HepG2 (cell line): ENCODE measurements around the gene ICAM3. TPM values are rescaled to one million over a fixed set of nuclear protein-coding genes. Genes with fewer than 3 reads are reported as not detected.

Experiments
- ATAC-seq: fragments of 200-7000 bp; cut with Tn5 transposase; 3 replicates; pipeline ENCODE4 v1.9.1; 2020; ENCODE audit warnings: mild to moderate bottlenecking, moderate library complexity
- BruUV-seq: library from RNA; stranded (reverse); fragments of 400-500 nt; replicated peaks from 2 replicates; lab custom pipeline; 2021; lab: Mats Ljungman, UMichigan
- CTCF ChIA-PET: fragments of 300-600 bp; formaldehyde crosslinking; extraction: SDS; loops from one replicate; lab custom pipeline; 2021; ENCODE audit warnings: low total read pairs, inconsistent platforms, low intra/inter-chr PET ratio; lab: Yijun Ruan, JAX
- POLR2A ChIA-PET: fragments of 350-600 bp; sonication (Branson Sonifier 250); formaldehyde crosslinking; loops from one replicate; lab custom pipeline; 2020; ENCODE audit warnings: antibody characterized with exemption, inconsistent platforms; lab: Yijun Ruan, JAX
- DNase-seq: peaks from one replicate; pipeline ENCODE4 v3.0.0-alpha.2; 2015; ENCODE audit warnings: low spot score
- FAIRE-seq: peaks from 3 replicates; lab custom pipeline; 2011; peaks lifted over from hg19 to GRCh38; lab: Jason Lieb, UNC
- H2AFZ ChIP-seq: one replicate; pipeline ENCODE4 v1.6.1; 2011; ENCODE audit warnings: low read length, inconsistent platforms
- H3K27ac ChIP-seq: fragments of 300-600 bp; 3 replicates; pipeline ENCODE4 v1.8.0; 2011; ENCODE audit warnings: mixed run types, mild to moderate bottlenecking, mixed read lengths, low read length, inconsistent platforms; ENCODE audit not compliant: insufficient read depth; ENCODE audit errors: extremely low read length
- H3K27me3 ChIP-seq, 2 experiments: fragments of 200-600 bp in 1 of 2; 2 replicates in 1 of 2; 3 replicates in 1 of 2; pipeline versions ENCODE4 v1.6.0 to v1.8.0; 2011; ENCODE audit warnings: low read length in 2 of 2, mild to moderate bottlenecking in 2 of 2, moderate library complexity in 2 of 2, inconsistent platforms in 1 of 2; ENCODE audit not compliant: insufficient read depth in 2 of 2, control insufficient read depth in 1 of 2
- H3K36me3 ChIP-seq, 2 experiments: fragments of 200-600 bp in 1 of 2; replicated peaks in 1 of 2; 2 replicates in 1 of 2; 3 replicates in 1 of 2; pipeline versions ENCODE4 v1.5.1 to v1.8.0; 2011; ENCODE audit warnings: low read length in 2 of 2, inconsistent platforms in 1 of 2; ENCODE audit not compliant: insufficient read depth in 2 of 2, control insufficient read depth in 1 of 2
- H3K4me1 ChIP-seq: 2 replicates; pipeline ENCODE4 v1.5.1; 2012; ENCODE audit warnings: low read length, inconsistent platforms; ENCODE audit not compliant: insufficient read depth
- H3K4me2 ChIP-seq: 2 replicates; pipeline ENCODE4 v1.6.0; 2011; ENCODE audit warnings: low read depth, low read length, inconsistent platforms
- H3K4me3 ChIP-seq, 3 experiments: fragments of 200-600 bp in 1 of 3; sonication (generic), shearing (Covaris generic) in 1 of 3; replicated peaks in 1 of 3; 2 replicates each; pipeline ENCODE4 v1.5.1; 2011 to 2016; ENCODE audit warnings: low read length in 3 of 3, inconsistent platforms in 2 of 3, low read depth in 2 of 3, mild to moderate bottlenecking in 2 of 3, control low read depth in 1 of 3, mixed read lengths in 1 of 3; ENCODE audit not compliant: insufficient read depth in 1 of 3
- H3K79me2 ChIP-seq: one replicate; pipeline ENCODE4 v1.6.1; 2011; ENCODE audit warnings: low read length, inconsistent platforms; ENCODE audit not compliant: insufficient read depth
- H3K9ac ChIP-seq: 2 replicates; pipeline ENCODE4 v1.6.0; 2011; ENCODE audit warnings: mild to moderate bottlenecking, low read depth, low read length, inconsistent platforms; ENCODE audit not compliant: insufficient read depth
- H3K9me3 ChIP-seq: 2 replicates; pipeline ENCODE4 v1.5.1; 2012; ENCODE audit warnings: mild to moderate bottlenecking, low read length
- H4K20me1 ChIP-seq: 2 replicates; pipeline ENCODE4 v1.6.0; 2011; ENCODE audit warnings: inconsistent platforms, mild to moderate bottlenecking, low read length, moderate library complexity; ENCODE audit not compliant: insufficient read depth
- AGO2 ChIP-seq: fragments of 200-400 bp; formaldehyde crosslinking; optimal IDR thresholded peaks from 2 replicates; pipeline ENCODE3; 2017; ENCODE audit warnings: mild to moderate bottlenecking, low read depth, low read length, moderate library complexity
- ATRX ChIP-seq: sonication (generic); formaldehyde crosslinking; IDR thresholded peaks from 2 replicates; pipeline ENCODE4 v1.4.0; 2020; ENCODE audit warnings: missing genetic modification reagents, borderline replicate concordance
- FOSL1 ChIP-seq: sonication (generic); formaldehyde crosslinking; IDR thresholded peaks from 2 replicates; pipeline ENCODE4 v1.9.0; 2021; ENCODE audit warnings: missing genetic modification reagents, borderline replicate concordance
- MAZ ChIP-seq, 2 experiments: sonication (generic) in 1 of 2; formaldehyde crosslinking in 1 of 2; IDR thresholded peaks; 2 replicates each; pipeline versions ENCODE4 v1.5.0 to v1.6.1; 2012 to 2020; ENCODE audit warnings: low read depth in 2 of 2, mild to moderate bottlenecking in 2 of 2, borderline replicate concordance in 1 of 2, improper control_type of control experiment in 1 of 2, low read length in 1 of 2, missing genetic modification reagents in 1 of 2, moderate library complexity in 1 of 2
- ZNF12 ChIP-seq: sonication (generic); formaldehyde crosslinking; IDR thresholded peaks from 2 replicates; pipeline ENCODE4 v1.5.0; 2020; ENCODE audit warnings: missing genetic modification reagents
- ZNF136 ChIP-seq: sonication (generic); formaldehyde crosslinking; IDR thresholded peaks from 2 replicates; pipeline ENCODE4 v1.8.1; 2022; ENCODE audit warnings: low read depth, mild to moderate bottlenecking, moderate library complexity, missing genetic modification reagents
- ZNF672 ChIP-seq: sonication (generic); formaldehyde crosslinking; IDR thresholded peaks from 2 replicates; pipeline ENCODE4 v1.8.1; 2022; ENCODE audit warnings: missing genetic modification reagents
- WGBS: methylation state at CpG from one replicate; pipeline ENCODE4 v1.1.6; 2017; ENCODE audit warnings: low lambda C conversion rate; 5-methylcytosine and 5-hydroxymethylcytosine counted together
- in situ Hi-C: cut with HindIII; loops from 2 replicates; pipeline ENCODE4 v1.10.0; 2017; ENCODE audit warnings: low pct_unique_long_range_greater_than_20kb; ENCODE audit not compliant: extremely low pct_ligation_motif_present
- intact Hi-C: fragments of 100-400 bp; cut with micrococcal nuclease; formaldehyde crosslinking; loops from one replicate; pipeline ENCODE4 v1.10.0; 2022; ENCODE audit not compliant: unreplicated experiment
- polyA plus RNA-seq, 8 experiments: library from polyadenylated mRNA; depleted of rRNA in 3 of 8; stranded (reverse) in 7 of 8; unstranded in 1 of 8; fragments of >200 nt; fragmentation: Illumina TruSeq in 4 of 8; extraction: Trizol in 4 of 8; gene quantifications; 2 replicates each; pipeline versions ENCODE4 v1.2.1 to v1.2.3, GENCODE V29; 2011 to 2016; ENCODE audit warnings: low read depth in 4 of 8, missing spikeins in 1 of 8, mixed read lengths in 1 of 8; ENCODE audit not compliant: insufficient read depth in 1 of 8
- total RNA-seq, 5 experiments: library from RNA; depleted of rRNA; stranded (reverse); fragments of >200 nt; fragmentation: Illumina TruSeq; extraction: Trizol; gene quantifications; 2 replicates each; pipeline ENCODE4 v1.2.3, GENCODE V29; 2016; ENCODE audit warnings: low read depth in 1 of 5
- TF ChIP-seq, protein P1 (sequence below): sonication (generic); formaldehyde crosslinking; IDR thresholded peaks from 2 replicates; pipeline ENCODE4 v1.5.0; 2020; ENCODE audit warnings: mild to moderate bottlenecking, missing genetic modification reagents
- TF ChIP-seq, protein P2 (sequence below): sonication (generic); formaldehyde crosslinking; IDR thresholded peaks from 2 replicates; pipeline ENCODE4 v1.4.0; 2020; ENCODE audit warnings: low read depth, missing genetic modification reagents

The ICAM3 gene
- total and polyA plus RNA-seq, 2 of the 13 experiments (the other 11 are each of a cell fraction or from before 2014, with no cell fraction given) = 14.1 to 21.0 TPM

DNA sequence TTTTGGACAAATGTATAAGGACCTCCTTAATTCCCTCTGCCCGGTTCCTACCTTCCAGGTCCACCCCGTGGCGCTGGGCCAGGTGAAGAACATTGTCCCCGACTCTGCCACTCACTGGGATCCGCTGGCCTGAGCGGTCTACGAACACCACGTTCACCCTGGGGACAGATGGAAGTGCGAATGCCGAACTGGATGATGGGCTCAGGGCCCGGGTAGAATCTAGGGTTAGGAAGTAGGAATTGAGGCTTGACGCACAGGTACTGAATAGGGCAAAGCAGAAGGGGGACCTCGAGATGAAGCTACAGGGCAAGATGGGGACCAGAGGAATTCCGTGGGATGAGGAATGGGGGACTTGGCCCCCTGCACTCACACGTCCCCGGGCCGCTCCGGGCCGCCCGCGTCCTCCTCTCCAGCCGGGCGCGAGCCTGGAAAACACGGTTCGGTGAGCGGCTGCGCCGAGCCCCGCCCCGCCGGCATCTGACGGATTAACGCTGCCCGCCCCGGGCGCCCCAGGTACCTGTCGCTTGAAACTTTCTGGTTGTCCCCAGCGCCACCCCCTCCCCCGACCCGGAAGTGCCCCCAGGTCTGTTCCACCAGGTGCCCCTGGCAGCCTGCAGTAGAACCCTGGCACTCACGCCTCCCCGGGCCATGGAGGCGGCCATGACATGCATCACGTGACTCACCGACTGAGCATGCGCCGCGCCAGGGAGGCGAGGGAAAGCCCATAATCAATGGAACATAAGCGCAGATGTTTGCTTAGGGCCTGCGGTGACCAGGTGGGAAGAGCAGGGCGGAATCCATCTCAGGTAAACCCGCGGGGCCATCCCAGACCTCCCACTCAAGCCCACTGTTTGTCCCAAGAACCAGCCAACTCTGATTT is 23.8 kb downstream of the ICAM3 start, which contains the start of gene FDX2 (continued):
- TF ChIP-seq, protein P1, sequence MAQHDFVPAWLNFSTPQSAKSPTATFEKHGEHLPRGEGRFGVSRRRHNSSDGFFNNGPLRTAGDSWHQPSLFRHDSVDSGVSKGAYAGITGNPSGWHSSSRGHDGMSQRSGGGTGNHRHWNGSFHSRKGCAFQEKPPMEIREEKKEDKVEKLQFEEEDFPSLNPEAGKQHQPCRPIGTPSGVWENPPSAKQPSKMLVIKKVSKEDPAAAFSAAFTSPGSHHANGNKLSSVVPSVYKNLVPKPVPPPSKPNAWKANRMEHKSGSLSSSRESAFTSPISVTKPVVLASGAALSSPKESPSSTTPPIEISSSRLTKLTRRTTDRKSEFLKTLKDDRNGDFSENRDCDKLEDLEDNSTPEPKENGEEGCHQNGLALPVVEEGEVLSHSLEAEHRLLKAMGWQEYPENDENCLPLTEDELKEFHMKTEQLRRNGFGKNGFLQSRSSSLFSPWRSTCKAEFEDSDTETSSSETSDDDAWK = no peak
- TF ChIP-seq ATRX (CRISPR knock-in tag) = no peak
- TF ChIP-seq, all 625 proteins: peak for 217

DNA sequence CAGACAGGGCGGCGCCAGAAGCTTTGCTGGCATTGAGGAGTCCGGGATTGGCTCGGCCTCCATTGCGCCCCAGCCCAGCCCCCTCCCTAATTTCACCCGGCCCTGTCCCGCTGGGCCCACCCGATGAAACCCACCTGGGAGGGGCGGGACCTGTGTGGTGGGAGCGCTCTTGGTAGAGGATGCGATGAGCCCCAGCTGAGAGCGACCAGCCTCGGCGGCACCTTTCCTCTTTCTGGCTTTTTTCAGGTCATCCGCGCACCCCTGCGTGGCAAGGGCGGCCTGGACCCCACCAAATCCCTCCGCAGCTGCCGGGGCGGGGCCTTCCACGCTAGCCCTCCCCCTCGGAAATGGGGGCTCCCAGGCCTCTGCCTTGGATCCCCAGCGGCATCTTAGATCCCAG is 30.0 kb downstream of the ICAM3 start, which contains the start of gene ZGLP1:
Gene ZGLP1, minus strand, starts transcription at position 393 of the 400 bp plus-strand sequence.
- H3K4me2 ChIP-seq = no peak within 1 kb of the TSS
- CTCF ChIA-PET = no interaction called here
- peaks cover under 1% of the 10 kb centered on the region for H3K79me2 ChIP-seq
- DNase-seq = no peak
- H3K27me3 ChIP-seq = no peaks in the 10 kb centered on the region; a peak in 1 of 5 replicates
- H2AFZ ChIP-seq = no peak within 1 kb of the TSS
- intact Hi-C loops = no loop called here
- H3K9ac ChIP-seq = no peak within 1 kb of the TSS
- H3K4me3 ChIP-seq = no peak within 1 kb of the TSS
- H3K9me3 ChIP-seq = no peaks in the 10 kb centered on the region
- peaks cover 3% of the 10 kb centered on the region for H3K4me1 ChIP-seq
- TF ChIP-seq, protein P2, sequence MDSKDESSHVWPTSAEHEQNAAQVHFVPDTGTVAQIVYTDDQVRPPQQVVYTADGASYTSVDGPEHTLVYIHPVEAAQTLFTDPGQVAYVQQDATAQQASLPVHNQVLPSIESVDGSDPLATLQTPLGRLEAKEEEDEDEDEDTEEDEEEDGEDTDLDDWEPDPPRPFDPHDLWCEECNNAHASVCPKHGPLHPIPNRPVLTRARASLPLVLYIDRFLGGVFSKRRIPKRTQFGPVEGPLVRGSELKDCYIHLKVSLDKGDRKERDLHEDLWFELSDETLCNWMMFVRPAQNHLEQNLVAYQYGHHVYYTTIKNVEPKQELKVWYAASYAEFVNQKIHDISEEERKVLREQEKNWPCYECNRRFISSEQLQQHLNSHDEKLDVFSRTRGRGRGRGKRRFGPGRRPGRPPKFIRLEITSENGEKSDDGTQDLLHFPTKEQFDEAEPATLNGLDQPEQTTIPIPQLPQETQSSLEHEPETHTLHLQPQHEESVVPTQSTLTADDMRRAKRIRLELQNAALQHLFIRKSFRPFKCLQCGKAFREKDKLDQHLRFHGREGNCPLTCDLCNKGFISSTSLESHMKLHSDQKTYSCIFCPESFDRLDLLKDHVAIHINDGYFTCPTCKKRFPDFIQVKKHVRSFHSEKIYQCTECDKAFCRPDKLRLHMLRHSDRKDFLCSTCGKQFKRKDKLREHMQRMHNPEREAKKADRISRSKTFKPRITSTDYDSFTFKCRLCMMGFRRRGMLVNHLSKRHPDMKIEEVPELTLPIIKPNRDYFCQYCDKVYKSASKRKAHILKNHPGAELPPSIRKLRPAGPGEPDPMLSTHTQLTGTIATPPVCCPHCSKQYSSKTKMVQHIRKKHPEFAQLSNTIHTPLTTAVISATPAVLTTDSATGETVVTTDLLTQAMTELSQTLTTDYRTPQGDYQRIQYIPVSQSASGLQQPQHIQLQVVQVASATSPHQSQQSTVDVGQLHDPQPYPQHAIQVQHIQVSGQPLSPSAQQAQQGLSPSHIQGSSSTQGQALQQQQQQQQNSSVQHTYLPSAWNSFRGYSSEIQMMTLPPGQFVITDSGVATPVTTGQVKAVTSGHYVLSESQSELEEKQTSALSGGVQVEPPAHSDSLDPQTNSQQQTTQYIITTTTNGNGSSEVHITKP (CRISPR knock-in tag) = no peak
- no peak for TF ChIP-seq MAZ (IDR thresholded peaks at IDR 0.05; ENCODE audit: borderline replicate concordance, low read depth, low read length)
- no peak for TF ChIP-seq MAZ (CRISPR knock-in tag; IDR thresholded peaks at IDR 0.05; ENCODE audit: low read depth)
- TF ChIP-seq AGO2 = peak; percentile 73
- no peak for TF ChIP-seq ZNF12 (CRISPR knock-in tag)
- TF ChIP-seq FOSL1 (CRISPR knock-in tag) = no peak
- TF ChIP-seq ZNF136 (CRISPR knock-in tag) = no peak
- no peak for TF ChIP-seq ZNF672 (CRISPR knock-in tag)
- BruUV-seq = no TSS peak
- in situ Hi-C loops = no loop called here
- WGBS = 92% methylated on average over 16 of the region's 24 CpGs
- POLR2A ChIA-PET = interaction anchor here (0.8 to 1.4 kb wide), 2 partner anchors 10 to 25 kb away, joined by 3 to 4 read pairs; no protein-coding TSS in a partner anchor
- no peak for ATAC-seq
- H3K36me3 ChIP-seq = peaks cover 0 to 5% of the 10 kb centered on the region in 2 experiments; a peak in 1 of 5 replicates
- H3K27ac ChIP-seq = no peak within 1 kb of the TSS
- no peaks in the 10 kb centered on the region for H4K20me1 ChIP-seq
- no peak for FAIRE-seq
